ENCODE measurements around the gene PPP6R3. TPM values are rescaled to one million over a fixed set of nuclear protein-coding genes. Genes with fewer than 3 reads are reported as not detected.

Gene PPP6R3
- polyA plus RNA-seq, 1 donor (not counting 4 experiments of a cell fraction or from before 2014, with no cell fraction given), result 50.2 TPM

DNA sequence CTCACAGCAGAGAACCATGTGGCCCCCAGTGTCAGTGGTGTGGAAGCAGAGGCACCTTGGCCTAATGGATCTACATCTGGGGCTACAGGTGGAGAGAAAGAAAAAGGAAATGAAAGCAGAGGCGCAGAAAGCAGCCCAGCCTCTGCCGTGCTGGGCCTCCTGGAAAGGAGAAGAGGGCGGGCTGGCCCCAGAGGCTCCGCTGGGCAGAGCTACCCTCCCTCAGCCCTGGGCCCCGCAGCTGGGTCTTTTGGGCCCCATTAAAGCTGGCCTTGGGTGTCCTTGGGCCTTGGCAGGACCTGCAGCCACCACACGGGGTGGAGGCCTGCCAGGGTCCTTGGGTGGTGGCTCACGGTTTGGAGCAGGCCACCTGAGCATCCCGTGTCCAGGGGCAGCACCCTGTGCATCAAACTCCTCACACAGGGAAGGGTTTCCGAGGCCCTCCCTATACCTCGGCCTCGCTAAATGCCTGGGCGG is 192.2 kb downstream of the PPP6R3 start:
- Histone ChIP-seq H3K27me3 (ENCODE audit: control insufficient read depth, extremely low read depth, insufficient read depth, low read length) (peaks cover 9% of the 10 kb centered on the region), H3K9me1 (ENCODE audit: control insufficient read depth, extremely low read depth, insufficient read depth, low read length) (no peaks in the 10 kb centered on the region), H3K79me2 (ENCODE audit: control insufficient read depth, insufficient read depth, low read length) (no peaks in the 10 kb centered on the region), H2AFZ (ENCODE audit: control insufficient read depth, low read length) (no peak overlapping the region), H3K9me3 (ENCODE audit: control insufficient read depth, low read depth, low read length) (no peaks in the 10 kb centered on the region), H3K4me1 (ENCODE audit: control insufficient read depth, extremely low read depth, insufficient read depth, low read length) (peaks cover 3% of the 10 kb centered on the region), H3K27ac (ENCODE audit: control insufficient read depth, insufficient read depth, low read length) (no peak overlapping the region), H3K9ac (ENCODE audit: control insufficient read depth, extremely low read depth, insufficient read depth, low read length) (no peak overlapping the region), H3K36me3 (ENCODE audit: control insufficient read depth in 2 of 2, extremely low read depth in 1 of 2, insufficient read depth in 2 of 2, low read length in 2 of 2) (no peaks in the 10 kb centered on the region), H3K4me2 (ENCODE audit: control insufficient read depth, extremely low read depth, insufficient read depth, low read depth, low read length) (no peak overlapping the region), H3K4me3 (ENCODE audit: control insufficient read depth in 2 of 3, extremely low read depth in 1 of 3, insufficient read depth in 2 of 3, low read depth in 1 of 3, low read length in 3 of 3) (no peak overlapping the region), H4K20me1 (ENCODE audit: control insufficient read depth, extremely low read depth, insufficient read depth, low read length) (no peaks in the 10 kb centered on the region)
- dilution Hi-C loops (cut with MboI; ENCODE audit: extremely low pct_ligation_motif_present, low sequenced_read_pairs), result no loop called here
- DNase-seq (ENCODE audit: low read depth, low spot score) (no peak), FAIRE-seq (no peak)
- no peak for TF ChIP-seq EZH2 (IDR thresholded peaks at IDR 0.05; ENCODE audit: low read length)
- TF ChIP-seq, protein P1, sequence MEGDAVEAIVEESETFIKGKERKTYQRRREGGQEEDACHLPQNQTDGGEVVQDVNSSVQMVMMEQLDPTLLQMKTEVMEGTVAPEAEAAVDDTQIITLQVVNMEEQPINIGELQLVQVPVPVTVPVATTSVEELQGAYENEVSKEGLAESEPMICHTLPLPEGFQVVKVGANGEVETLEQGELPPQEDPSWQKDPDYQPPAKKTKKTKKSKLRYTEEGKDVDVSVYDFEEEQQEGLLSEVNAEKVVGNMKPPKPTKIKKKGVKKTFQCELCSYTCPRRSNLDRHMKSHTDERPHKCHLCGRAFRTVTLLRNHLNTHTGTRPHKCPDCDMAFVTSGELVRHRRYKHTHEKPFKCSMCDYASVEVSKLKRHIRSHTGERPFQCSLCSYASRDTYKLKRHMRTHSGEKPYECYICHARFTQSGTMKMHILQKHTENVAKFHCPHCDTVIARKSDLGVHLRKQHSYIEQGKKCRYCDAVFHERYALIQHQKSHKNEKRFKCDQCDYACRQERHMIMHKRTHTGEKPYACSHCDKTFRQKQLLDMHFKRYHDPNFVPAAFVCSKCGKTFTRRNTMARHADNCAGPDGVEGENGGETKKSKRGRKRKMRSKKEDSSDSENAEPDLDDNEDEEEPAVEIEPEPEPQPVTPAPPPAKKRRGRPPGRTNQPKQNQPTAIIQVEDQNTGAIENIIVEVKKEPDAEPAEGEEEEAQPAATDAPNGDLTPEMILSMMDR (optimal IDR thresholded peaks at IDR 0.05 in 1 of 3, IDR thresholded peaks at IDR 0.05 in 1 of 3, conservative IDR thresholded peaks at IDR 0.05 in 1 of 3; ENCODE audit: extremely low read depth in 1 of 3, insufficient read depth in 2 of 3, low read length in 3 of 3), result no peak

DNA sequence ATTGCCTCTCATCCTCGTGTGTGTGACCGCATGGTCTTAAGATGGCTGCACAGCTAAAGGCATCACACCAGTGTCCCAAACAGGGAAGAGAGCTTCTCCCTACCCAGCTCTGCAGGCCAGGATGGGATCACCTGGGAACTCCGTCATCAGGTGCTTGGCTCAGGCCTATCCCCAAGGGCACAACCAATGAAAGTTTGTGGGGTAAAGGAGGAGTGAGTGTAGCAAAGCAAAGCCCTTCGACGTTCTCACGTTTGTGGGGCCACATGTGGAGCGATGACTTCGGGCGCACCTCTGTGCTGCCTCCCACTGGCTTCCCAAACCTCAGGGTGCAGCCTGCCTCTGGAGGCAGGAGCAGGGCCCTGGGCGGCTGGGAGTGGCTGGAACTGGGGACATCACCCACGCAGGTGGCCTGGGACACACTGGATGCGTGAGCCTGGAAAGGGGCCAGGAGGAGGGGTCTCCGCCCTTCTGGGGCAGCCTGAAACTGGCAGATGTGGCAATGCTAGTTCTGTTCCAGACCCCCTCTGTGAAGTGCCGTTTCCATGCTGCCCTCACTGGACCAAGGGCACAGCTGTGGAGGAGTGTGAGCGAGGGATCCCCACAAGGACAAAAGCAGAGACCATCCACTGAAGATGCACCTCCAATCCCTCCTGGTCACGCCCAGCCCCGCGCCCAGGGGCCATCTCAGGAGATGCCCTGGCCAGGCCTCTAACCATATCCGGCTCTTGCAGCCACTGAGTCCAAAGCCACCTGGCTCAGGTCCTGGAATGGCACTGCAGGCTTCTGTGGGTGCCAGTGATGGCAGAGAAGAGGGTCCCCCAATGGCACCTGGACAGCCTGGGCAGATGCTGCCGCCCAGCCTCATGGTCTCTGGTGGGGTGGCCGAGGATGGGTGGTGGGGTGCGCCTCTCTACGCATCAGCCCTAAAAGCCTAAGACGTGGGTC is 193.2 kb downstream of the PPP6R3 start:
- Histone ChIP-seq H3K36me3 (ENCODE audit: control insufficient read depth in 2 of 2, extremely low read depth in 1 of 2, insufficient read depth in 2 of 2, low read length in 2 of 2) (no peaks in the 10 kb centered on the region), H3K27ac (ENCODE audit: control insufficient read depth, insufficient read depth, low read length) (no peak overlapping the region), H3K4me1 (ENCODE audit: control insufficient read depth, extremely low read depth, insufficient read depth, low read length) (peaks cover 3% of the 10 kb centered on the region), H2AFZ (ENCODE audit: control insufficient read depth, low read length) (no peak overlapping the region), H3K4me2 (ENCODE audit: control insufficient read depth, extremely low read depth, insufficient read depth, low read depth, low read length) (no peak overlapping the region), H3K9ac (ENCODE audit: control insufficient read depth, extremely low read depth, insufficient read depth, low read length) (no peak overlapping the region), H3K27me3 (ENCODE audit: control insufficient read depth, extremely low read depth, insufficient read depth, low read length) (peaks cover 8% of the 10 kb centered on the region), H3K4me3 (ENCODE audit: control insufficient read depth in 2 of 3, extremely low read depth in 1 of 3, insufficient read depth in 2 of 3, low read depth in 1 of 3, low read length in 3 of 3) (no peak overlapping the region), H4K20me1 (ENCODE audit: control insufficient read depth, extremely low read depth, insufficient read depth, low read length) (no peaks in the 10 kb centered on the region), H3K9me3 (ENCODE audit: control insufficient read depth, low read depth, low read length) (no peaks in the 10 kb centered on the region), H3K9me1 (ENCODE audit: control insufficient read depth, extremely low read depth, insufficient read depth, low read length) (no peaks in the 10 kb centered on the region), H3K79me2 (ENCODE audit: control insufficient read depth, insufficient read depth, low read length) (no peaks in the 10 kb centered on the region)
- no peak for TF ChIP-seq EZH2 (IDR thresholded peaks at IDR 0.05; ENCODE audit: low read length)
- TF ChIP-seq, protein P1 (optimal IDR thresholded peaks at IDR 0.05 in 1 of 3, IDR thresholded peaks at IDR 0.05 in 1 of 3, conservative IDR thresholded peaks at IDR 0.05 in 1 of 3; ENCODE audit: extremely low read depth in 1 of 3, insufficient read depth in 2 of 3, low read length in 3 of 3), result no peak
- dilution Hi-C loops (cut with MboI; ENCODE audit: extremely low pct_ligation_motif_present, low sequenced_read_pairs), result no loop called here
- no peak for DNase-seq (ENCODE audit: low read depth, low spot score)
- no peak for FAIRE-seq
